Cerebellar cortex (tissue), 1 donor: ENCODE results near the gene ELMO1.

Experiments
- DNase-seq: peaks from one replicate; pipeline ENCODE4 v3.0.0-alpha.2; 2015; ENCODE audit warnings: low spot score

ELMO1 gene

GRCh38 chr7:37408291-37409228 is 40.1 kb downstream of the ELMO1 start:
- no peak for DNase-seq

GRCh38 chr7:37405603-37406122 is 43.0 kb downstream of the ELMO1 start:
- DNase-seq = no peak

- DNase-seq = no peak
Observed at GRCh38 chr7:37405128-37405527, 43.5 kb downstream of the ELMO1 start.

- no peak for DNase-seq
Observed at GRCh38 chr7:37399876-37400421, 48.7 kb downstream of the ELMO1 start.

- DNase-seq = no peak
Observed at GRCh38 chr7:37398403-37398802, 50.3 kb downstream of the ELMO1 start.

- DNase-seq = no peak
Observed at GRCh38 chr7:37395618-37396259, 52.9 kb downstream of the ELMO1 start.

GRCh38 chr7:37394158-37394557 is 54.5 kb downstream of the ELMO1 start:
- no peak for DNase-seq

- DNase-seq = no peak
Observed at GRCh38 chr7:37393476-37393875, 55.2 kb downstream of the ELMO1 start.

- DNase-seq = no peak
Observed at GRCh38 chr7:37392673-37393017, 56.0 kb downstream of the ELMO1 start.

- no peak for DNase-seq
Observed at GRCh38 chr7:37391791-37392672, 56.6 kb downstream of the ELMO1 start.

GRCh38 chr7:37390114-37390513 is 58.5 kb downstream of the ELMO1 start:
- no peak for DNase-seq

GRCh38 chr7:37388811-37389210 is 59.9 kb downstream of the ELMO1 start:
- no peak for DNase-seq

- no peak for DNase-seq
Observed at GRCh38 chr7:37385787-37386186, 62.9 kb downstream of the ELMO1 start.

- no peak for DNase-seq
Observed at GRCh38 chr7:37382546-37383088, 66.0 kb downstream of the ELMO1 start.

GRCh38 chr7:37380831-37381230 is 67.8 kb downstream of the ELMO1 start:
- no peak for DNase-seq

- no peak for DNase-seq
Observed at GRCh38 chr7:37379546-37380277, 69.0 kb downstream of the ELMO1 start.

GRCh38 chr7:37377231-37377630 is 71.4 kb downstream of the ELMO1 start:
- DNase-seq = no peak

GRCh38 chr7:37376386-37376785 is 72.3 kb downstream of the ELMO1 start:
- DNase-seq = no peak

- DNase-seq = no peak
Observed at GRCh38 chr7:37372750-37373149, 75.9 kb downstream of the ELMO1 start.

GRCh38 chr7:37371755-37372154 is 76.9 kb downstream of the ELMO1 start:
- DNase-seq = no peak

- no peak for DNase-seq
Observed at GRCh38 chr7:37369906-37370305, 78.8 kb downstream of the ELMO1 start.
